Panc1 (cell line): ENCODE measurements around the gene MMP28.

ENCODE experiments used
- CTCF ChIP-seq: fragments of 450-650 bp; IDR thresholded peaks from 2 replicates; pipeline ENCODE4 v1.5.1; 2017; ENCODE audit warnings: mild to moderate bottlenecking
- POLR2AphosphoS5 ChIP-seq: IDR thresholded peaks from 2 replicates; pipeline ENCODE4 v1.6.1; 2012; ENCODE audit warnings: mild to moderate bottlenecking, low read depth, low read length, moderate library complexity
- REST ChIP-seq, 2 experiments: IDR thresholded peaks; 2 replicates each; pipeline ENCODE4 v1.6.1; 2011 to 2012; ENCODE audit warnings: low read depth in 2 of 2, control low read depth in 1 of 2, low read length in 1 of 2, mild to moderate bottlenecking in 1 of 2, moderate library complexity in 1 of 2; ENCODE audit not compliant: insufficient read depth in 1 of 2
- SIN3A ChIP-seq: IDR thresholded peaks from 2 replicates; pipeline ENCODE4 v1.6.1; 2012; ENCODE audit warnings: low read depth, mild to moderate bottlenecking, low read length, moderate library complexity, borderline replicate concordance; ENCODE audit not compliant: insufficient read depth
- TCF7L2 ChIP-seq: IDR thresholded peaks from 2 replicates; pipeline ENCODE4 v1.6.1; 2011; ENCODE audit warnings: mild to moderate bottlenecking, low read depth, low read length, inconsistent platforms

GRCh38 chr17:35727635-35728034, 67.8 kb downstream of the MMP28 start:
- TF ChIP-seq CTCF (no peak), TCF7L2 (no peak), REST (IDR thresholded peaks at IDR 0.05; ENCODE audit: insufficient read depth in 1 of 2, low read depth in 2 of 2, low read length in 1 of 2) (no peak), POLR2AphosphoS5 (no peak; the same call in 1 of the 2 replicates), SIN3A (no peak)
